ENCODE measurements around the gene ODAD4.
A peak's percentile ranks its signal among the peaks of the same experiment; 100 is the strongest.

The ODAD4 gene

DNA sequence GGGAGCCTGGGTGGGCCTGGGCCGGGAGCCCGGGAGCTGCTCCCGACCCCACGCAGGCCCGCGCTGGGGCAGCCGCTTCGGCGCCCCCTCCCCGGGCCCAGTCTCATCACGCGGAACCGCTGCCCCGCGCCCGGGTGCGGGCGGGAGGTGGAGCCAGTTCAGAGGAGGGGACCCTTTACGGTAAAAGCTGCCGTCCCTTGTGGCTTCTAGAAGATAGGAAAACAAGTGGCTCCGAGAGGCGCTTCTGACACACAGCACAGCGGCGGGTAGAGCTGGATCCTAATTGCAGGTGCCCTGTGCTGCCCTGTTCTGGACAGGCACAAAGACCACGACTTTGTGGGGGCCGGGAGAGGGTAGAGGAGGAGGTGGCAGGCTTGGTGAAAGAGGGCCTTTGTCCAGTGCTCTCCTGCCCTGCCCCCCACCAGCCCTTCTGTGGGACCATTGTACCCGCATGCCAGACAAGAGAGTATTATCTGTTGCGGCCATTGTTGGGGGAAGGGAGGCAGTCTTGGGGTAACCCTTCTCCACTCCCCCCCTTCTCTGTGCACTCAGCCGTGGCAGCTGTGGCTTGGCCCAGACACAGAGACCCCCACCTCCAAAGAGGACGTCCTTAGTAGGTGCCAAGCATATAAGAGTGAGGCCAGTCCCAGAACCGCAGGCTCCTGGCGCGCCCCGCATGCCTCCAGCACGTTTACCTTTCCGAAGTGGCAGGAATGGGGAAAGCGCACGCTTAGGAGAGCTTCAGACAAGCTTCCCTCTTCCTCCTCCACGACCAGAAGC is 36.9 kb downstream of the ODAD4 start:
- POLR2A ChIA-PET (ENCODE audit: low non-redundant PET) = interaction anchor here (0.6 to 2.4 kb wide), 3 partner anchors 8 to 153 kb away, joined by 3 to 11 read pairs (median 8); partner anchors contain the start of gene DNAJC7
- TF ChIP-seq, protein P1, sequence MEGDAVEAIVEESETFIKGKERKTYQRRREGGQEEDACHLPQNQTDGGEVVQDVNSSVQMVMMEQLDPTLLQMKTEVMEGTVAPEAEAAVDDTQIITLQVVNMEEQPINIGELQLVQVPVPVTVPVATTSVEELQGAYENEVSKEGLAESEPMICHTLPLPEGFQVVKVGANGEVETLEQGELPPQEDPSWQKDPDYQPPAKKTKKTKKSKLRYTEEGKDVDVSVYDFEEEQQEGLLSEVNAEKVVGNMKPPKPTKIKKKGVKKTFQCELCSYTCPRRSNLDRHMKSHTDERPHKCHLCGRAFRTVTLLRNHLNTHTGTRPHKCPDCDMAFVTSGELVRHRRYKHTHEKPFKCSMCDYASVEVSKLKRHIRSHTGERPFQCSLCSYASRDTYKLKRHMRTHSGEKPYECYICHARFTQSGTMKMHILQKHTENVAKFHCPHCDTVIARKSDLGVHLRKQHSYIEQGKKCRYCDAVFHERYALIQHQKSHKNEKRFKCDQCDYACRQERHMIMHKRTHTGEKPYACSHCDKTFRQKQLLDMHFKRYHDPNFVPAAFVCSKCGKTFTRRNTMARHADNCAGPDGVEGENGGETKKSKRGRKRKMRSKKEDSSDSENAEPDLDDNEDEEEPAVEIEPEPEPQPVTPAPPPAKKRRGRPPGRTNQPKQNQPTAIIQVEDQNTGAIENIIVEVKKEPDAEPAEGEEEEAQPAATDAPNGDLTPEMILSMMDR (conservative IDR thresholded peaks at IDR 0.05; ENCODE audit: low read depth) = no peak
- H3K27ac ChIP-seq = peak overlapping the region; percentile 89
- CTCF ChIA-PET = no interaction called here
- no peak for DNase-seq (ENCODE audit: low spot score)

DNA sequence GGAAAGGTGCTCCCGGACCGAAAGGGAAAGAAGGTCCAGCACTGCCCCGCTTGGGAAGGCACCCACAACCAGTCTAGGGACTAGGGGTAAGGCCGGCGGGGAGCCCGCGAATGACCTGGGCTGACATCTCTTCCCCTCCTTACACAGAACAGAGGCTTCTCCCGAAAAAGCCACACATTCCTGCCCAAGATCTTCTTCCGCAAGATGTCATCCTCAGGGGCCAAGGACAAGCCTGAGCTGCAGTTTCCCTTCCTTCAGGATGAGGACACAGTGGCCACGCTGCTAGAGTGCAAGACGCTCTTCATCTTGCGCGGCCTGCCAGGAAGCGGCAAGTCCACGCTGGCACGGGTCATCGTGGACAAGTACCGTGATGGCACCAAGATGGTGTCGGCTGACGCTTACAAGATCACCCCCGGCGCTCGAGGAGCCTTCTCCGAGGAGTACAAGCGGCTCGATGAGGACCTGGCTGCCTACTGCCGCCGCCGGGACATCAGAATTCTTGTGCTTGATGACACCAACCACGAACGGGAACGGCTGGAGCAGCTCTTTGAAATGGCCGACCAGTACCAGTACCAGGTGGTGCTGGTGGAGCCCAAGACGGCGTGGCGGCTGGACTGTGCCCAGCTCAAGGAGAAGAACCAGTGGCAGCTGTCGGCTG is 37.6 kb downstream of the ODAD4 start:
- DNase-seq (ENCODE audit: low spot score) = no peak
- CTCF ChIA-PET = interaction anchor here (0.6 kb wide), 1 partner anchor 16 kb away, joined by 3 read pairs; no protein-coding TSS in a partner anchor
- POLR2A ChIA-PET (ENCODE audit: low non-redundant PET) = interaction anchor here (0.5 to 2.4 kb wide), 2 partner anchors 50 to 173 kb away, joined by 4 to 11 read pairs; partner anchors contain the start of gene DNAJC7
- TF ChIP-seq, protein P1 (conservative IDR thresholded peaks at IDR 0.05; ENCODE audit: low read depth) = no peak
- peak overlapping the region; percentile 89 for H3K27ac ChIP-seq

DNA sequence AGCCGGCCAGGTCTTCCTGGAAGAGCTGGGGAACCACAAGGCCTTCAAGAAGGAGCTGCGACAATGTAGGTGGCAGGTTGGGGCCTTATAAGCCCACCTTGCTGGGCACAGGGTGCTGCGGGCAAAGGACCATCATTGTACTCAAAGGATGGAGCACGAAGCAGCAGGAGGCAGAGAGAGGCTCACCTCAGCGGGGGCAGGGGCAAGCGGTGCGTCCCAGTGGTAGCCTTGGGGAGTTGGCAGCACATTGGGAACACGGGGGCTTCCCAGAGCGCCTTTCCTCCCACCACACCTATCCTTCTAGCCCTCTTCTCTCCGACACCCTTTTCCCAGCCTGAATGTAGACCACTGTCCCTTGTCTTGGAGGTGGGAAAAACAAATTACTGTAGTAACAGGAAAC is 38.3 kb downstream of the ODAD4 start:
- no peak for DNase-seq (ENCODE audit: low spot score)
- TF ChIP-seq, protein P1 (conservative IDR thresholded peaks at IDR 0.05; ENCODE audit: low read depth) = no peak
- H3K27ac ChIP-seq = peak overlapping the region; percentile 89
- ChIA-PET CTCF (interaction anchor here (0.6 kb wide), 1 partner anchor 15 kb away, joined by 3 read pairs; no protein-coding TSS in a partner anchor), POLR2A (ENCODE audit: low non-redundant PET) (interaction anchor here (0.5 kb wide), 1 partner anchor 174 kb away, joined by 4 read pairs; no protein-coding TSS in a partner anchor)

DNA sequence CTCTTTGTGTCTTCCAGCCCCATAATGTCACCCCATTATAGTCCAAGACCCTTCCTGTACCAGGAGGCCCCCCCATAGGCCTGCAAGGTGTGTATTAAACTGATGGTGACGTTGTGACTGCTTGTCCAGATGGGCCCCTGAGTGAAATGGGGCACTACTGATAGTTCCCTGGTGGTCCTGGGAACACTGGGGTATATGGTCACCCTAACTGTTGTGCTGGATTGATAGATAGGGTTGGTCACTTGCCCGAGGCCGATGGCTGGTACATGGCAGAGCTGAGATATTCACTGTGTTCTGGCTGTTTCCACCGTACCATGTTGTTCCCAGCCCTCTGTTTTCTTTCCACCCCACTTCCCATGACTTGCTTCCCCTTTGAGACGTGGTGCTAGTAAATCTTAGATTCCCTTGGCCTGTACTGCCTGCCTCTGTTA is 40.5 kb downstream of the ODAD4 start:
- DNase-seq (ENCODE audit: low spot score) = no peak
- ChIA-PET POLR2A (ENCODE audit: low non-redundant PET) (interaction anchor here (0.7 kb wide), 1 partner anchor 14 kb away, joined by 6 read pairs; no protein-coding TSS in a partner anchor), CTCF (no interaction called here)
- TF ChIP-seq, protein P1 (conservative IDR thresholded peaks at IDR 0.05; ENCODE audit: low read depth) = no peak
- H3K27ac ChIP-seq = peak overlapping the region; percentile 89

DNA sequence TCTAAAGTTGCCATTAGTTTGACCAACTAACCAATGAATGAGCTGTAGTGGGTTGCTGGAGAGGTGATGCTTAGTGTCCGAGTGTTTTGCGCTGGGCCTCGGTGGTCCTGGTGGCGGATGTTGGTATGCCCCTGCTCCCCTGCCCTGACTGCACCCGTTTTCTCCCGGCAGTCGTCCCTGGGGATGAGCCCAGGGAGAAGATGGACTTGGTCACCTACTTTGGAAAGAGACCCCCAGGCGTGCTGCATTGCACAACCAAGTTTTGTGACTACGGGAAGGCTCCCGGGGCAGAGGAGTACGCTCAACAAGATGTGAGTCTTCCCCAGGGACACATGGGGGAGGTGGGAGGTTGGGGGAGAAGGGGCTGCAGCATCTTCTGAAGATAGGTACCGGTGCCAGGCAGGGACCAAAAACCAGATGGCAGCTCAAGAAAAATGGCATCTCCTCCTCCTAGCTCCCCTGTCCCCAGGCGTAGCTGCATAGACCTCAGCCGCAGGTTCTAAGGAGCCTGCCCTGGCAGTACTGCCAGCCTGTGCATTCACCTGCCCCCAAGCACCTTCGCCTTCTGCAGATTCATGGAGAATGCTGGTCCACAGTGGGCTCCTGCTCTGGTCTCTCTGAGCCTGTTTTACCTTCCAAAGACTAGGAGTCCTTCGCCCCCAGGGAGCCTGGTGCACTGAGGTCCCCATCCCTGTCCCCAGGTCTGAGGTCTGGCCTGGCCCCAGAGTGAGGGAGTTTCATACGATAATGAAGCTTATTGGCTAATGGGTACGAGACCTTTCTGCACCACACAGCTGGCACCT is 41.5 kb downstream of the ODAD4 start:
- ChIA-PET CTCF (interaction anchor here (1.5 kb wide), 1 partner anchor 9 kb away, joined by 3 read pairs; no protein-coding TSS in a partner anchor), POLR2A (ENCODE audit: low non-redundant PET) (interaction anchor here (0.7 kb wide), 1 partner anchor 13 kb away, joined by 6 read pairs; no protein-coding TSS in a partner anchor)
- TF ChIP-seq, protein P1 (conservative IDR thresholded peaks at IDR 0.05; ENCODE audit: low read depth) = no peak
- no peak for DNase-seq (ENCODE audit: low spot score)
- peak overlapping the region; percentile 56 for H3K27ac ChIP-seq
